ENCODE measurements around the gene PDGFB.

Gene PDGFB

GRCh38 chr22:39256186-39256552 is 11.4 kb upstream of the PDGFB start:
- TF ChIP-seq CTCF (IDR thresholded peaks at IDR 0.05; ENCODE audit: low read depth, low read length) (no peak), EZH2phosphoT487 (IDR thresholded peaks at IDR 0.05; ENCODE audit: low read depth) (no peak)
- H3K9ac ChIP-seq (ENCODE audit: low read length), result no peak overlapping the region
- no peaks in the 10 kb centered on the region for H4K20me1 ChIP-seq (ENCODE audit: insufficient read depth, low read length)
- H3K79me2 ChIP-seq (ENCODE audit: low read length), result no peaks in the 10 kb centered on the region
- no peak overlapping the region for H2AFZ ChIP-seq (ENCODE audit: low read depth, low read length)
- no peaks in the 10 kb centered on the region for H3K9me3 ChIP-seq (ENCODE audit: insufficient read depth, low read length)
- H3K4me1 ChIP-seq (ENCODE audit: low read length), result peaks cover 28% of the 10 kb centered on the region
- no peak overlapping the region for H3K4me3 ChIP-seq (ENCODE audit: low read length)
- H3K27me3 ChIP-seq (ENCODE audit: low read depth, low read length), result no peaks in the 10 kb centered on the region
- no peak overlapping the region for H3K27ac ChIP-seq (ENCODE audit: low read length)
- no peaks in the 10 kb centered on the region for H3K36me3 ChIP-seq (replicated peaks; ENCODE audit: low read depth, low read length)
- no peak overlapping the region for H3K4me2 ChIP-seq (ENCODE audit: low read length)

GRCh38 chr22:39255449-39256185 is 10.8 kb upstream of the PDGFB start:
- no peaks in the 10 kb centered on the region for H3K9me3 ChIP-seq (ENCODE audit: insufficient read depth, low read length)
- peaks cover 28% of the 10 kb centered on the region for H3K4me1 ChIP-seq (ENCODE audit: low read length)
- H3K4me3 ChIP-seq (ENCODE audit: low read length), result peak overlapping the region; percentile 16; the same call in 1 of the 2 replicates
- no peaks in the 10 kb centered on the region for H3K79me2 ChIP-seq (ENCODE audit: low read length)
- H3K27me3 ChIP-seq (ENCODE audit: low read depth, low read length), result 0 out of 2 replicates have a peak, but pooled peaks cover 2% of the 10 kb centered on the region
- H3K4me2 ChIP-seq (ENCODE audit: low read length), result peak overlapping the region; percentile 52
- H4K20me1 ChIP-seq (ENCODE audit: insufficient read depth, low read length), result no peaks in the 10 kb centered on the region
- H3K27ac ChIP-seq (ENCODE audit: low read length), result peak overlapping the region; percentile 35; the same call in 1 of the 2 replicates
- no peaks in the 10 kb centered on the region for H3K36me3 ChIP-seq (replicated peaks; ENCODE audit: low read depth, low read length)
- H3K9ac ChIP-seq (ENCODE audit: low read length), result peak overlapping the region; percentile 58; the same call in 1 of the 2 replicates
- TF ChIP-seq EZH2phosphoT487 (IDR thresholded peaks at IDR 0.05; ENCODE audit: low read depth), result no peak
- no peak for TF ChIP-seq CTCF (IDR thresholded peaks at IDR 0.05; ENCODE audit: low read depth, low read length)
- H2AFZ ChIP-seq (ENCODE audit: low read depth, low read length), result peak overlapping the region; percentile 75; the same call in 1 of the 2 replicates

- Histone ChIP-seq H3K79me2 (ENCODE audit: low read length) (no peaks in the 10 kb centered on the region), H3K4me1 (ENCODE audit: low read length) (peaks cover 28% of the 10 kb centered on the region), H3K9me3 (ENCODE audit: insufficient read depth, low read length) (no peaks in the 10 kb centered on the region), H3K27me3 (ENCODE audit: low read depth, low read length) (0 out of 2 replicates have a peak, but pooled peaks cover 3% of the 10 kb centered on the region), H3K9ac (ENCODE audit: low read length) (peak overlapping the region; percentile 58; the same call in 1 of the 2 replicates), H2AFZ (ENCODE audit: low read depth, low read length) (peak overlapping the region; percentile 75; the same call in 1 of the 2 replicates), H3K36me3 (replicated peaks; ENCODE audit: low read depth, low read length) (no peaks in the 10 kb centered on the region), H3K4me2 (ENCODE audit: low read length) (peak overlapping the region; percentile 52), H3K27ac (ENCODE audit: low read length) (peak overlapping the region; percentile 35; the same call in 1 of the 2 replicates), H3K4me3 (ENCODE audit: low read length) (peak overlapping the region; percentile 19; the same call in 1 of the 2 replicates), H4K20me1 (ENCODE audit: insufficient read depth, low read length) (no peaks in the 10 kb centered on the region)
- TF ChIP-seq EZH2phosphoT487 (IDR thresholded peaks at IDR 0.05; ENCODE audit: low read depth) (no peak), CTCF (IDR thresholded peaks at IDR 0.05; ENCODE audit: low read depth, low read length) (no peak)
Measured at GRCh38 chr22:39254789-39255298, 10.1 kb upstream of the PDGFB start.

- Histone ChIP-seq H3K9me3 (ENCODE audit: insufficient read depth, low read length) (no peaks in the 10 kb centered on the region), H3K4me1 (ENCODE audit: low read length) (peaks cover 31% of the 10 kb centered on the region), H3K79me2 (ENCODE audit: low read length) (no peaks in the 10 kb centered on the region), H3K4me2 (ENCODE audit: low read length) (peak overlapping the region; percentile 52; the same call in 1 of the 2 replicates), H3K27ac (ENCODE audit: low read length) (no peak overlapping the region), H3K27me3 (ENCODE audit: low read depth, low read length) (0 out of 2 replicates have a peak, but pooled peaks cover 3% of the 10 kb centered on the region), H3K9ac (ENCODE audit: low read length) (no peak overlapping the region), H3K4me3 (ENCODE audit: low read length) (no peak overlapping the region), H2AFZ (ENCODE audit: low read depth, low read length) (no peak overlapping the region), H3K36me3 (replicated peaks; ENCODE audit: low read depth, low read length) (no peaks in the 10 kb centered on the region), H4K20me1 (ENCODE audit: insufficient read depth, low read length) (no peaks in the 10 kb centered on the region)
- TF ChIP-seq EZH2phosphoT487 (IDR thresholded peaks at IDR 0.05; ENCODE audit: low read depth), result no peak
- no peak for TF ChIP-seq CTCF (IDR thresholded peaks at IDR 0.05; ENCODE audit: low read depth, low read length)
Measured at GRCh38 chr22:39254122-39254521, 9.3 kb upstream of the PDGFB start.
